GM19238 (cell line): Measurements from ENCODE around the gene KRT16.
"Not testable (repeated sequence)": the region's sequence is repeated elsewhere in the genome, so short reads cannot be mapped to it uniquely, and the experiment has no call there.

Source experiments
- DNase-seq: peaks from one replicate; pipeline ENCODE4 v3.0.0; 2011; ENCODE audit warnings: low spot score; ENCODE audit not compliant: insufficient read length

Gene KRT16

GRCh38 chr17:41647940-41648410 is 35.4 kb upstream of the KRT16 start:
- peak; percentile 94 for DNase-seq

GRCh38 chr17:41647038-41647813 is 34.7 kb upstream of the KRT16 start:
- no peak for DNase-seq

GRCh38 chr17:41642252-41643156 is 29.9 kb upstream of the KRT16 start:
- no peak for DNase-seq

GRCh38 chr17:41640596-41640995 is 28.0 kb upstream of the KRT16 start:
- not testable (repeated sequence) for DNase-seq

GRCh38 chr17:41639492-41640473 is 27.2 kb upstream of the KRT16 start:
- no peak for DNase-seq

- DNase-seq: no peak
Measured at GRCh38 chr17:41638941-41639340, 26.4 kb upstream of the KRT16 start.

GRCh38 chr17:41638194-41638593 is 25.6 kb upstream of the KRT16 start:
- no peak for DNase-seq

- no peak for DNase-seq
Measured at GRCh38 chr17:41636652-41637051, 24.1 kb upstream of the KRT16 start.

GRCh38 chr17:41635121-41636097 is 22.8 kb upstream of the KRT16 start:
- DNase-seq: no peak

- no peak for DNase-seq
Measured at GRCh38 chr17:41634639-41635038, 22.1 kb upstream of the KRT16 start.

- no peak for DNase-seq
Measured at GRCh38 chr17:41633556-41634199, 21.1 kb upstream of the KRT16 start.

- no peak for DNase-seq
Measured at GRCh38 chr17:41632482-41633105, 20.0 kb upstream of the KRT16 start.

GRCh38 chr17:41631898-41632285 is 19.3 kb upstream of the KRT16 start:
- DNase-seq: no peak

GRCh38 chr17:41631025-41631897 is 18.7 kb upstream of the KRT16 start:
- no peak for DNase-seq

GRCh38 chr17:41629826-41630670 is 17.5 kb upstream of the KRT16 start:
- DNase-seq: no peak

GRCh38 chr17:41629316-41629715 is 16.7 kb upstream of the KRT16 start:
- DNase-seq: no peak

- DNase-seq: not testable (repeated sequence)
Measured at GRCh38 chr17:41628621-41629255, 16.2 kb upstream of the KRT16 start.
